ENCODE results near the gene LRRC47.

Gene LRRC47

GRCh38 chr1:3774276-3774945 lies 21.9 kb downstream of the LRRC47 start:
- TF ChIP-seq GATA2 (IDR thresholded peaks at IDR 0.05; ENCODE audit: low read depth, low read length) (0 out of 2 replicates have a peak, but pooled peaks have one; percentile 14), GATA3 (IDR thresholded peaks at IDR 0.05; ENCODE audit: low read depth, low read length) (no peak)

GRCh38 chr1:3773572-3774275 lies 22.6 kb downstream of the LRRC47 start:
- TF ChIP-seq GATA3 (IDR thresholded peaks at IDR 0.05; ENCODE audit: low read depth, low read length) = no peak
- TF ChIP-seq GATA2 (IDR thresholded peaks at IDR 0.05; ENCODE audit: low read depth, low read length) = no peak

DNA sequence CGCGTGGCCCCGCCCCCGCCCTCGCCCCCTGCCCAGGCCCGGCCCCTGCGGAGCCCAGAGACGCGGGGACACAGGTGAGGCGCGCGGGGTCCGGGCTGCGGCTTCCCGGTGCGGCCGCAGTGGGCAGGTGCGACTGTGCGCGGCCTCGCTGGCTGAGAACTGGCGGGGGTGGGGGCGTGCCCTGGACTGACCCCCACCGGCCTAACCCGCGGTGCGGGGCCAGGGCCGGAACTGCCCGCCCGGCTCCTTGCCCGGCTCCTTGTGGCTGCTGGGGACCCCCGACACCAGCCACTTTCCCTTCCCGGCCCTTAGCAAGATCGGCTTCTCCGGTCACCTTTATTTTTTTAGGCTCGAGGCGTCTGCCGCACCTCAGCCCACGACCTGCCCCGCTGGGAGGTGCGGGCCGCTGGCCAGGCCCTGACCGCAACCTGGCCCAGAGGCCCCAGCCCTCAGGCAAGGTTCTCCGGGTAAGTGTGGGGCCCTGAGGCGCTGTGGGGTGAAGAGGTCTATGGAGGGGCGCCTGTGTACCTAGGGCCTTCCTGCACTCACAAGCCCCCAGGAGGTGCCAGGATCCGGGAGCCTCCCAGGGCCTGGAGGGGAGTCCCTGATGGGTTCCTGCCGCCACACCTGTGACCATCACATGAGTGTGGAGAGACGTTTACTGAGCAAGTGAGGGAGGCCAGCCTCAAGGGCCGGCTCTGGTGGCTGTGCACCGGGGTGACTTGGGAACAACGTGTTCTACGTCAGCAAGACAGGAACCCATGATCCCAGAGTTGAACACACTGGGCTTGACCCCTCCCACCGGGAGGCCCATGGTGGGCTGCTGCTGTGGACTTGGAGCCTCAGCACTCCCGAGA lies 23.4 kb downstream of the LRRC47 start, which contains the start of gene SMIM1:
Gene SMIM1 (plus strand): TSS at position 35 of the 857 bp plus-strand sequence. CDS start 2,625 bp downstream, outside the sequence.
- no peak for TF ChIP-seq GATA2 (IDR thresholded peaks at IDR 0.05; ENCODE audit: low read depth, low read length)
- no peak for TF ChIP-seq GATA3 (IDR thresholded peaks at IDR 0.05; ENCODE audit: low read depth, low read length)

DNA sequence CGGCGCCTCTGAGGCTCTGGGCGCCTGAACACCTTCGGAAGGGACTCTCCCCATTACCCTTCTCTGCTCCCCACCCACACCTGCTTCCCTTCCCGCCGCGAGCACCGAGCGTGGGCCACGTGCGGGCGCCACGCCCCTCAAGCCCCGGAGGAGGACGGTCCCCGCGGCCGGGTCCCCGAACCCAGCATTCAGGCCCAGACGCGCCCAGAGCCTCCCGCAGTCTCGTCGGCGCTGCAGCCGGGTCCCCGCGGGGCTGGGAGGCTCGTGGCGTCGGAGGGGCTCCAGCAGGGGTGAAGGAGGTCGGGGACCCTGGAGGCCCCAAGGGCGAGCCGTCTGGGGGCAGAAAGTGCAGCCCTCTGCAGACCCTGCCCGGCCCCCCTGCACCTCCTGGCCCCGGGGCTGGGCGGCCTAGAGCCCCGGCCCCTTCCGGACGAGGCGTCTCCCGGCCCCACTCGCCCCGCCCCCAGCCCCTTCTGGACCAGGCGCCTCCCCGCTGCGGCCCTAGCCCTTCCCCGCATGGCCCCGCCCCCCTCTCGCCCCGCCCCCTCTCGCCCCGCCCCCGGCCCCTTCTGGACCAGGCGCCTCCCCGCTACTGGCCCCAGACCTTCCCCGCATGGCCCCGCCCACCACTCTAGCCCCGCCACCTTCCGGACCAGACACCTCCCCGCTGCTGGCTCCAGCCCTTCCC lies 24.1 kb downstream of the LRRC47 start:
- TF ChIP-seq GATA2 (IDR thresholded peaks at IDR 0.05; ENCODE audit: low read depth, low read length) (no peak), GATA3 (IDR thresholded peaks at IDR 0.05; ENCODE audit: low read depth, low read length) (no peak)

GRCh38 chr1:3771108-3772026 lies 24.9 kb downstream of the LRRC47 start:
- TF ChIP-seq GATA3 (IDR thresholded peaks at IDR 0.05; ENCODE audit: low read depth, low read length) = no peak
- no peak for TF ChIP-seq GATA2 (IDR thresholded peaks at IDR 0.05; ENCODE audit: low read depth, low read length)

DNA sequence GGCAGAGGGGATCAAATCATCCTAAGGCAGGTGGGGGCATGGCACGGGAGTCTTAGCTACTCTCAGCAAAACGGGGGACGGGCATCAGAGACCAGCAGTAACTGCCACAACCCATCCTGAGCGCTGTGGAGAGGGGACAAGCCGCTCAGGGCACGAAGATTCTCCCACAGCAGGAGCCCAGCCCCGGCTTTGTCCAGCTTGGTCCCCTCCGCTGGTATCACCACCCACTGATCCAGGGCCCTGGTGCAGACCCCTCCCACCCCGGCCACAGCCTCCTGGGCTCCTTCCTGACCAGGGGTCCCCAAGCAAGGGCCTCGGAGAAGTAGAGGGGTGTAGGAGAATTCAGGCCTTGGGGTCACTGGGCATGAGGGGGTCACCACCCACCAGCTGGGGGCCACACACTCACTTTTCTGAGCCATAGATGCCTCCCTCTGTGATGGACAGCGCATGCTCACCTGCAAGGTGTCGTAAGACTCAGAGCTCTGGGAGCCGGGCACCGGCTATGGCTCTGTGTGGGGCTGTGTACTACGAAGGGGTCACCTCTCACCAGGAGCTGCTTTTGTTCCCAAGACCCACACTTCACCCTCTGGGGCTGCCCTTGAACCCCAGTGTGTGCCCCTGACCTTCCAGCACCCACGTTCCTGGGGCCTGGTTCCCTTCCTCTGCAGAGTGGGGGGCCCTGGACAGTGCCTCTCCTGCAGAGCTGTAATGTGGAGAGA lies 26.1 kb downstream of the LRRC47 start:
- no peak for TF ChIP-seq GATA3 (IDR thresholded peaks at IDR 0.05; ENCODE audit: low read depth, low read length)
- no peak for TF ChIP-seq GATA2 (IDR thresholded peaks at IDR 0.05; ENCODE audit: low read depth, low read length)

DNA sequence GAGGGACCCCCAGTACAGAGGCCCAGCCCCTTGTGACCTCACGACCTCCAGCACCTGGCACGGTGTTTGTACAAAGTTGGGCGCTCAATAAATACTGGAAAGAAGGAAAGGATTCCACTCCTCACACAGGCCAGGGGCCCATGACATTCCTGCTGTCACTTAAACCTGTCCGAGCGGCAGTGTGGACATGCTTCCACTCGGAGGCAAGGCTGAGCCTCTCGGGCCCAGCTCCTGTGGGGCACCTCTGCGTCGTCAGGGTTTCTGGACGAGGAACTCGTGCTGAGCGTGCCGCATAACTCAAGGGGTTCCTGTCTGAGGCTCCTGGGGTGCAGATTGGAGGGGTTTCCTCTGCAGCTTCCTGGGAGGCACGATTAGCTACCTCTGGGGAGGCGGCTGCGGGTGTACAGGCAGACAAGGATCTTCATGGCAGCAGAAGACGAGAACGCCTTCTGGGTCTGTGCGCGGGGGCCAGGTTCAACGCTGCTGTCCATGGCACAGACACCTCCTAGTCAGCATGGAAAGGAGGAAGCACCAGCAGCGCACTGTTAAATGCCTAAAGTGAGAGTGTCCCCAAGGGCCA lies 27.4 kb downstream of the LRRC47 start:
- no peak for TF ChIP-seq GATA2 (IDR thresholded peaks at IDR 0.05; ENCODE audit: low read depth, low read length)
- TF ChIP-seq GATA3 (IDR thresholded peaks at IDR 0.05; ENCODE audit: low read depth, low read length) = no peak

DNA sequence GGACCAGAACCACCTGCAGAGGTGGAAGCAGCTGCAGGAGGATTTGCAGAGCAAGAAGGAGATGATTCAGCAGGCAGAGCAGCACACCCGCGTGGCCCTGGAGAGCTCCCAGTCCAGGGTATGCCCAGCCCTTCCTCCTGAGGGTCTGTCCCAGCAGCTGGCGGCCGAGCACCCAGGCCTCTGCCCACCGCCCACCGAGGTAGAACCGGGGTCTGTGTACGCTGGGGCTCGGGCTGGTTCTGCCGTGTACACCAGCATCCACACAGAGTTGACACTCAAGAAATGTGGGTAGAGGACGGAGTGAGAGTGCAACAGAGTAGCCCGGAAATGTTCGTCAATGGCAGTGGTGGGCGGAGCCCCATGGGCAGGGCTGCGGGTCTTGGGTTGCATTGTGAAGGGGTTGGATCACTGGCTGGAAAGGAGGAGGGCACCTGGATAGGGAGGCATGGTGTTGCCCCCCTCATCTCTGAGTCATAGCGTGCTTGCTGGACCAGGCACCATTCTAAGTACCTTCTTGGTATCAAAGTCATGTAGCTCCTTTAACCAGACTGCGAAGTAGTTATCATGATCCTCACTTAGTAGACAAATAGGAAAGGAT lies 28.9 kb downstream of the LRRC47 start:
- TF ChIP-seq GATA2 (IDR thresholded peaks at IDR 0.05; ENCODE audit: low read depth, low read length) (no peak), GATA3 (IDR thresholded peaks at IDR 0.05; ENCODE audit: low read depth, low read length) (no peak)

DNA sequence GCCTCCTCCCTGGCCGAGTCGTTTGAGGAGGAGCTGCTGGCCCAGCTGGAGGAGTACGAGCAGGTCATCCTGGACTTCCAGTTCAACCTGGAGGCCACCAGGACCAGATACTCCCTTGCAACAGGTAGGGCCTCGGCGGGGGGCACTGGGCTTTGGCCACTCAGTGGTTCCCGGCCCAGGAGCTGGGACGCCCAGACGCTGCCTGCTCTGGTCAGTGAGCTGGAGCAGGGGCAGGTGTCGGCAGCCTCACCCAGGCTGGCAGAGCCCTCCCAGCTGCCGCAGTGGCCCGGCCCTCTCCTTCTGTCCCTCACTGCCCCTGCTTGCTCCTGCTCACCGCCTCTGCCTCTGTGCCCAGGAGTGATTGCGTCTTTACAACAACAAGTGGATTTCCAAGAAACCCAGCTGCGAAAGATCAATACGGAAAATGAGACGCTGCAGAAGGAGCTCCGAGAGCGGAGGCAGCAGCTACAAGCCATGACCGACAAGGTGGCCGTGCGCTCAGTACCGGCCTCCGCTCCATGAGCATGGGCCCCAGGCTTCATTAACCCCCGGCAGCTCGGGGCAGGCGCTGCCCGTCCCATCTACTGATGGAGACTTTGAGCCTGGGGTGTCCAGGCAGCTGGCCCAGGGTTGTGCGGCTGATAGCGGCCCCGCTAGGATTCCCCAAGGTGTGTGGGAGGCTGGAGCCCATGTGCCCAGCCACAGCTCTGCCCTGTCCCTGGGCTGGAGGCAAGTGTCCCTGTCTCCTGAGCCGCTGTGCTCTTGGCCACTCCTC lies 32.8 kb downstream of the LRRC47 start:
- TF ChIP-seq GATA3 (IDR thresholded peaks at IDR 0.05; ENCODE audit: low read depth, low read length) = no peak
- no peak for TF ChIP-seq GATA2 (IDR thresholded peaks at IDR 0.05; ENCODE audit: low read depth, low read length)

- TF ChIP-seq GATA3 (IDR thresholded peaks at IDR 0.05; ENCODE audit: low read depth, low read length) = no peak
- TF ChIP-seq GATA2 (IDR thresholded peaks at IDR 0.05; ENCODE audit: low read depth, low read length) = no peak
These were observed 33.4 kb downstream of the LRRC47 start for GRCh38 chr1:3762873-3763228.
